Naive thymus-derived CD8-positive, alpha-beta T cell (primary cell): ENCODE data around the gene ZNF761. TPM values are rescaled to one million over a fixed set of nuclear protein-coding genes. Genes with fewer than 3 reads are reported as not detected.
"Not testable (repeated sequence)": the region's sequence is repeated elsewhere in the genome, so short reads cannot be mapped to it uniquely, and the experiment has no call there.

ENCODE experiments used
- ATAC-seq, 2 donors: fragments of 150-1000 bp; cut with Tn5 transposase in 1 of 2; sonication (Bioruptor Pico), chemical (Tn5 transposase) in 1 of 2; 1 replicate in 1 of 2; 2 replicates in 1 of 2; pipeline ENCODE4 v1.10.0; 2021; ENCODE audit warnings: mild to moderate bottlenecking in 2 of 2, moderate library complexity in 2 of 2
- POLR2A ChIA-PET: fragments of 350-600 bp; sonication (Branson Sonifier 250); formaldehyde crosslinking; loops from one replicate; lab custom pipeline; 2021; ENCODE audit warnings: antibody characterized with exemption; lab: Charles Lee
- DNase-seq, 10 donors: peaks; one replicate each; pipeline versions ENCODE4 v3.0.0 to v3.0.0-alpha.2; 2020 to 2022
- H3K27ac Mint-ChIP-seq, 10 donors: one replicate each; pipeline ENCODE4 v1.8.0; 2020 to 2022; ENCODE audit warnings: mild to moderate bottlenecking in 10 of 10, mixed read lengths in 10 of 10, moderate library complexity in 4 of 10, inconsistent platforms in 1 of 10
- H3K27me3 Mint-ChIP-seq, 5 donors: one replicate each; pipeline ENCODE4 v1.8.0; 2021 to 2022; ENCODE audit warnings: mixed read lengths in 5 of 5
- H3K36me3 Mint-ChIP-seq, 3 donors: one replicate each; pipeline ENCODE4 v1.8.0; 2020 to 2022; ENCODE audit warnings: mixed read lengths in 3 of 3, mild to moderate bottlenecking in 2 of 3, inconsistent platforms in 1 of 3
- H3K4me1 Mint-ChIP-seq, 4 donors: one replicate each; pipeline ENCODE4 v1.8.0; 2021 to 2022; ENCODE audit warnings: mixed read lengths in 4 of 4
- H3K4me3 Mint-ChIP-seq, 10 donors: one replicate each; pipeline ENCODE4 v1.8.0; 2020 to 2022; ENCODE audit warnings: mild to moderate bottlenecking in 10 of 10, mixed read lengths in 10 of 10, moderate library complexity in 6 of 10, inconsistent platforms in 1 of 10
- H3K9me3 Mint-ChIP-seq, 9 donors: one replicate each; pipeline ENCODE4 v1.8.0; 2020 to 2022; ENCODE audit warnings: mixed read lengths in 9 of 9, mild to moderate bottlenecking in 3 of 9, inconsistent platforms in 1 of 9, moderate library complexity in 1 of 9
- polyA plus RNA-seq, 3 donors: library from polyadenylated mRNA; unstranded; fragments of 300-500 nt; fragmentation: Illumina TruSeq; gene quantifications; one replicate each; pipeline ENCODE4 v1.2.3, GENCODE V29; 2021
- total RNA-seq, 8 experiments: library from RNA in 2 of 8; stranded (reverse) in 2 of 8; gene quantifications; one replicate each; pipeline ENCODE4 v1.2.3 and lab custom pipeline; 2021 to 2026

The ZNF761 gene
- 10 to 100 TPM; 17.9 to 19.1 TPM for total RNA-seq
- polyA plus RNA-seq, result 10 to 100 TPM in 2 of 3 donors, 1 to 10 TPM in 1; 7.9 to 11.0 (median 10.1) TPM
- 31.3 to 53.4 (median 42.0) reads per million in 6 experiments for total RNA-seq (lab: John Stamatoyannopoulos, UW)

GRCh38 chr19:53431399-53432087 is at the start of gene ZNF761:
Gene ZNF761 (plus strand): TSS chr19:53431984. CDS start chr19:53447269, 15,285 bp downstream.
- peak; percentile 93 to 99 (median 98) for DNase-seq
- Mint-ChIP-seq H3K36me3 (peaks cover 18 to 30% (median 27%) of the 10 kb centered on the region in 3 donors), H3K27me3 (no peaks in the 10 kb centered on the region), H3K9me3 (peaks cover 0 to 23% (median 7%) of the 10 kb centered on the region in 9 donors), H3K4me1 (peaks cover 14 to 49% (median 35%) of the 10 kb centered on the region in 4 donors), H3K4me3 (peak within 1 kb of the TSS; percentile 87 to 99 (median 98)), H3K27ac (peak within 1 kb of the TSS; percentile 83 to 99 (median 98))
- POLR2A ChIA-PET, result no interaction called here
- peak; percentile 95 to 98 for ATAC-seq

- no peaks in the 10 kb centered on the region for H3K4me1 Mint-ChIP-seq
- peaks cover 27 to 49% (median 46%) of the 10 kb centered on the region in 3 donors for H3K36me3 Mint-ChIP-seq
- DNase-seq, result no peak
- ATAC-seq, result no peak
- no peak overlapping the region for H3K27ac Mint-ChIP-seq
- H3K4me3 Mint-ChIP-seq, result no peak overlapping the region
- no peaks in the 10 kb centered on the region for H3K27me3 Mint-ChIP-seq
- POLR2A ChIA-PET, result no interaction called here
- H3K9me3 Mint-ChIP-seq, result peaks cover 16 to 91% (median 48%) of the 10 kb centered on the region in 9 donors
These were observed 43.6 kb upstream of the ZNF761 start for GRCh38 chr19:53388168-53388567.

- POLR2A ChIA-PET, result no interaction called here
- Mint-ChIP-seq H3K36me3 (peaks cover 23 to 42% (median 42%) of the 10 kb centered on the region in 3 donors), H3K27me3 (no peaks in the 10 kb centered on the region), H3K4me3 (no peak overlapping the region), H3K27ac (no peak overlapping the region), H3K4me1 (peaks cover 0 to 2% (median under 1%) of the 10 kb centered on the region in 4 donors), H3K9me3 (peaks cover 11 to 86% (median 42%) of the 10 kb centered on the region in 9 donors)
- ATAC-seq (no peak), DNase-seq (no peak)
These were observed 42.9 kb upstream of the ZNF761 start for GRCh38 chr19:53388904-53389303.

GRCh38 chr19:53389571-53389970 is 42.2 kb upstream of the ZNF761 start:
- ATAC-seq, result no peak
- Mint-ChIP-seq H3K27ac (no peak overlapping the region), H3K4me3 (no peak overlapping the region), H3K4me1 (peaks cover 0 to 4% (median 2%) of the 10 kb centered on the region in 4 donors), H3K9me3 (peaks cover 10 to 79% (median 41%) of the 10 kb centered on the region in 9 donors), H3K36me3 (peaks cover 22 to 39% (median 38%) of the 10 kb centered on the region in 3 donors), H3K27me3 (no peaks in the 10 kb centered on the region)
- DNase-seq, result no peak
- POLR2A ChIA-PET, result no interaction called here

- POLR2A ChIA-PET, result no interaction called here
- ATAC-seq, result no peak
These were observed 41.8 kb upstream of the ZNF761 start for GRCh38 chr19:53389978-53390377.

GRCh38 chr19:53394522-53394973 is 37.2 kb upstream of the ZNF761 start:
- peaks cover 3 to 27% (median 20%) of the 10 kb centered on the region in 3 donors for H3K36me3 Mint-ChIP-seq

More at GRCh38 chr19:53389978-53390377, 41.8 kb upstream of the ZNF761 start:
- Mint-ChIP-seq H3K9me3 (peaks cover 10 to 77% (median 39%) of the 10 kb centered on the region in 9 donors), H3K36me3 (peaks cover 18 to 35% (median 34%) of the 10 kb centered on the region in 3 donors), H3K27ac (no peak overlapping the region), H3K4me3 (no peak overlapping the region), H3K27me3 (no peaks in the 10 kb centered on the region), H3K4me1 (peaks cover 0 to 8% (median 5%) of the 10 kb centered on the region in 4 donors)
- no peak for DNase-seq

GRCh38 chr19:53394974-53395839 is 36.6 kb upstream of the ZNF761 start, which contains the start of gene ZNF765:
Gene ZNF765 (plus strand): TSS chr19:53395149. CDS start chr19:53398016, 2,867 bp downstream.
- POLR2A ChIA-PET, result interaction anchor here (0.5 to 1.5 kb wide), 6 partner anchors 24 to 140 kb away, joined by 3 to 5 read pairs (median 4); no protein-coding TSS in a partner anchor
- Mint-ChIP-seq H3K4me1 (peaks cover 8 to 34% (median 29%) of the 10 kb centered on the region in 4 donors), H3K4me3 (peak within 1 kb of the TSS; percentile 85 to 99 (median 96)), H3K27ac (peak within 1 kb of the TSS; percentile 83 to 97 (median 92)), H3K36me3 (peaks cover 4 to 32% (median 25%) of the 10 kb centered on the region in 3 donors), H3K9me3 (peaks cover 0 to 33% (median 11%) of the 10 kb centered on the region in 9 donors), H3K27me3 (no peaks in the 10 kb centered on the region)
- DNase-seq (peak; percentile 92 to 98 (median 97)), ATAC-seq (peak; percentile 96 to 98)

More at GRCh38 chr19:53394522-53394973, 37.2 kb upstream of the ZNF761 start:
- POLR2A ChIA-PET, result interaction anchor here (0.5 to 1.5 kb wide), 5 partner anchors 23 to 139 kb away, joined by 3 to 5 read pairs (median 4); no protein-coding TSS in a partner anchor
- H3K27ac Mint-ChIP-seq, result peak overlapping the region; percentile 83 to 97 (median 92)
- no peak for DNase-seq
- peaks cover 0 to 35% (median 12%) of the 10 kb centered on the region in 9 donors for H3K9me3 Mint-ChIP-seq
- H3K4me1 Mint-ChIP-seq, result peaks cover 8 to 32% (median 26%) of the 10 kb centered on the region in 4 donors
- peak overlapping the region; percentile 85 to 99 (median 96) for H3K4me3 Mint-ChIP-seq
- ATAC-seq, result no peak
- no peaks in the 10 kb centered on the region for H3K27me3 Mint-ChIP-seq

GRCh38 chr19:53395840-53396524 is 35.8 kb upstream of the ZNF761 start:
- not testable (repeated sequence) for ATAC-seq, H3K27me3 Mint-ChIP-seq
- Mint-ChIP-seq H3K36me3 (peaks cover 6 to 34% (median 32%) of the 10 kb centered on the region in 3 donors), H3K27ac (peak overlapping the region; percentile 83 to 97 (median 92)), H3K4me3 (peak overlapping the region; percentile 85 to 99 (median 96)), H3K4me1 (peaks cover 8 to 35% (median 30%) of the 10 kb centered on the region in 4 donors), H3K9me3 (peaks cover 0 to 30% (median 12%) of the 10 kb centered on the region in 9 donors)
- peak in 2 of 10 donors; percentile 1 to 11 for DNase-seq
- POLR2A ChIA-PET, result interaction anchor here (1.0 kb wide), 1 partner anchor 66 kb away, joined by 5 read pairs; no protein-coding TSS in a partner anchor

- Mint-ChIP-seq H3K4me1 (peaks cover 8 to 35% (median 30%) of the 10 kb centered on the region in 4 donors), H3K36me3 (peaks cover 6 to 36% (median 35%) of the 10 kb centered on the region in 3 donors), H3K27me3 (no peaks in the 10 kb centered on the region), H3K27ac (peak overlapping the region in 7 of 10 donors; percentile 14 to 97 (median 85)), H3K4me3 (peak overlapping the region; percentile 85 to 99 (median 96)), H3K9me3 (peaks cover 0 to 30% (median 9%) of the 10 kb centered on the region in 9 donors)
- DNase-seq (peak in 1 of 10 donors; percentile 0), ATAC-seq (no peak)
- POLR2A ChIA-PET, result no interaction called here
These were observed 35.3 kb upstream of the ZNF761 start for GRCh38 chr19:53396525-53396868.

GRCh38 chr19:53397918-53398317 is 33.9 kb upstream of the ZNF761 start:
- ATAC-seq, H3K27me3 Mint-ChIP-seq, DNase-seq, H3K27ac Mint-ChIP-seq, POLR2A ChIA-PET: not testable (repeated sequence)
- Mint-ChIP-seq H3K9me3 (peaks cover 0 to 35% (median 6%) of the 10 kb centered on the region in 9 donors), H3K4me1 (peaks cover 8 to 35% (median 30%) of the 10 kb centered on the region in 4 donors), H3K36me3 (peaks cover 6 to 51% (median 49%) of the 10 kb centered on the region in 3 donors), H3K4me3 (peak overlapping the region in 3 of 10 donors; percentile 12 to 63 (median 50))

GRCh38 chr19:53409505-53410204 is 22.1 kb upstream of the ZNF761 start:
- H3K4me3 Mint-ChIP-seq, result peak overlapping the region in 1 of 10 donors; percentile 14
- no peaks in the 10 kb centered on the region for H3K4me1 Mint-ChIP-seq
- no peak for ATAC-seq
- H3K36me3 Mint-ChIP-seq, result peaks cover 43 to 83% (median 52%) of the 10 kb centered on the region in 3 donors
- POLR2A ChIA-PET, result no interaction called here
- H3K9me3 Mint-ChIP-seq, result peaks cover 0 to 98% (median 41%) of the 10 kb centered on the region in 9 donors
- no peak overlapping the region for H3K27ac Mint-ChIP-seq
- DNase-seq, result no peak
- no peaks in the 10 kb centered on the region for H3K27me3 Mint-ChIP-seq
